ENCODE measurements around the gene ADD1. TPM values are rescaled to one million over a fixed set of nuclear protein-coding genes. Genes with fewer than 3 reads are reported as not detected.

ADD1 gene
- total and polyA plus RNA-seq, 7 donors, result 124 to 224 (median 176) TPM

DNA sequence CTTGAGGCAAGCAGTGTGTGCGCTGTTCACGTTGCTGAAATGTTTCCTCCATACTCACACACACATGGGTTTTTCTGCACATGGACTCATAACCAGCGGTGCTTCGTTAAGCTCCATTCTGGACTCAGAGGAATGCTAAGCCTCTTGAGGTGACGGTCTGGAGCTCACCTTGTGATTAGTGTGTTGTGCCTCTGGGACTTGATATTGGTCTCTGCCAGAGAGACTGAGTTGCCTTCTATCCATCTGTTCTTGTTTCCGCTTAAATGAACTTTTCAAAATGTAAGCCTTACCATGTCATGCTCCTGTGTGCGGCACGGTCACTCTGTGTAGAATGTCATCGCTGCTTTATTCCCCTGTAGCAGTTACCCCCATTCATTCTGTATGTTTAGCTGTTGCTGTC, 42.5 kb downstream of the ADD1 start:
- DNase-seq (no peak), ATAC-seq (no peak)
- Histone ChIP-seq H3K4me3 (no peak overlapping the region), H3K27ac (no peak overlapping the region), H3K4me1 (peaks cover 18% of the 10 kb centered on the region), H3K27me3 (ENCODE audit: insufficient read depth in 3 of 3, low read length in 2 of 3) (no peaks in the 10 kb centered on the region), H3K9me3 (no peaks in the 10 kb centered on the region), H3K36me3 (ENCODE audit: insufficient read depth in 1 of 2, low read depth in 1 of 2) (peaks cover 8 to 54% of the 10 kb centered on the region in 2 donors)
- intact Hi-C loops (cut with DNase I), result no loop called here
- TF ChIP-seq, protein P1, sequence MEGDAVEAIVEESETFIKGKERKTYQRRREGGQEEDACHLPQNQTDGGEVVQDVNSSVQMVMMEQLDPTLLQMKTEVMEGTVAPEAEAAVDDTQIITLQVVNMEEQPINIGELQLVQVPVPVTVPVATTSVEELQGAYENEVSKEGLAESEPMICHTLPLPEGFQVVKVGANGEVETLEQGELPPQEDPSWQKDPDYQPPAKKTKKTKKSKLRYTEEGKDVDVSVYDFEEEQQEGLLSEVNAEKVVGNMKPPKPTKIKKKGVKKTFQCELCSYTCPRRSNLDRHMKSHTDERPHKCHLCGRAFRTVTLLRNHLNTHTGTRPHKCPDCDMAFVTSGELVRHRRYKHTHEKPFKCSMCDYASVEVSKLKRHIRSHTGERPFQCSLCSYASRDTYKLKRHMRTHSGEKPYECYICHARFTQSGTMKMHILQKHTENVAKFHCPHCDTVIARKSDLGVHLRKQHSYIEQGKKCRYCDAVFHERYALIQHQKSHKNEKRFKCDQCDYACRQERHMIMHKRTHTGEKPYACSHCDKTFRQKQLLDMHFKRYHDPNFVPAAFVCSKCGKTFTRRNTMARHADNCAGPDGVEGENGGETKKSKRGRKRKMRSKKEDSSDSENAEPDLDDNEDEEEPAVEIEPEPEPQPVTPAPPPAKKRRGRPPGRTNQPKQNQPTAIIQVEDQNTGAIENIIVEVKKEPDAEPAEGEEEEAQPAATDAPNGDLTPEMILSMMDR (IDR thresholded peaks at IDR 0.05), result no peak
- WGBS, 3 donors, result 93 to 95% (median 94%) methylated on average over 9 of the region's 9 CpGs

DNA sequence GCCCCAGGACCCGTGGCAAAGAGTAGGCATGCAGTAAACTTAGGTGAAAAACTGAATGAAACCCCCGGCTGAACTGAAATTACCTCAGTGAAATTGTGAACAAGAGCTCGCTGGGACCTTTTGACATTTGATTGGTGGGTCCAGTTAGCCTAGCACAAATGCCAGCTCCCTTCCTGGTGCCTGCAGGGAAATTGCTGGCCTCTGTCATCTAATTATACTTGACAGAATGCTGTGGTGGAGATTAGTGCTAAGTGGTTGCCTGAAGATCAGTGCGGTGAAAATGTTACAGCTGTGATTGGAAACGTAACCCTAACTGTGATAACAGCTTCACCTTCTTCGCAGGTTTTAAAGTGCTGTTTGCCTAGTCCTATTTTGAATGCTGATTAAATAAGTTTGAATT, 43.0 kb downstream of the ADD1 start:
- Histone ChIP-seq H3K4me3 (no peak overlapping the region), H3K4me1 (peaks cover 22% of the 10 kb centered on the region), H3K27ac (no peak overlapping the region), H3K27me3 (ENCODE audit: insufficient read depth in 3 of 3, low read length in 2 of 3) (no peaks in the 10 kb centered on the region), H3K36me3 (ENCODE audit: insufficient read depth in 1 of 2, low read depth in 1 of 2) (peaks cover 8 to 54% of the 10 kb centered on the region in 2 donors), H3K9me3 (no peaks in the 10 kb centered on the region)
- intact Hi-C loops (cut with DNase I), result no loop called here
- TF ChIP-seq, protein P1 (IDR thresholded peaks at IDR 0.05), result no peak
- no peak for DNase-seq
- 58 to 72% (median 63%) methylated on average over 6 of the region's 6 CpGs for WGBS, 3 donors
- peak in 1 of 4 donors; percentile 27 for ATAC-seq

DNA sequence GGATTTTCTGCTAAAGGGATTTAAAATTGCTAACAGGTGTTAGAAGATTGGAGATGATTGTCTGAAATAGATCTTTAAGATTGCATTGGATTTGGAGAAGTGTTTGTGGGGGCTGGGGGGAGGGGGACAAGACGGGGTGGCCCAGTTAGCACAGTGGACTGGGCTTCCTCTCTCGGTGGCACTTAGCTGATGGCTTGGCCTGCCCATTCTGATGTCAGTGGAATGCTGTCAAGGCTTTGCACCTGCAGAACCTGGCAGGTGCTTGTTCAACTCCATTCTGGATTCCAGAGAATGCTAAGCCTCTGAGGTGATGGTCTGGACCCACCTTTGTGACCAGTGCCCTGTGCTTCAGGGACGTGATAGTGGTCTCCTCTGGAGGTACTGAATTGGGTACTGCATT, 43.7 kb downstream of the ADD1 start:
- Histone ChIP-seq H3K4me3 (no peak overlapping the region), H3K4me1 (peaks cover 27% of the 10 kb centered on the region), H3K27ac (no peak overlapping the region), H3K27me3 (ENCODE audit: insufficient read depth in 3 of 3, low read length in 2 of 3) (no peaks in the 10 kb centered on the region), H3K9me3 (no peaks in the 10 kb centered on the region), H3K36me3 (ENCODE audit: insufficient read depth in 1 of 2, low read depth in 1 of 2) (peaks cover 5 to 51% of the 10 kb centered on the region in 2 donors)
- TF ChIP-seq, protein P1 (IDR thresholded peaks at IDR 0.05), result no peak
- intact Hi-C loops (cut with DNase I), result no loop called here
- ATAC-seq (peak in 1 of 4 donors; percentile 14), DNase-seq (no peak)
- 51 to 60% (median 58%) methylated on average over 3 of the region's 3 CpGs for WGBS, 3 donors

DNA sequence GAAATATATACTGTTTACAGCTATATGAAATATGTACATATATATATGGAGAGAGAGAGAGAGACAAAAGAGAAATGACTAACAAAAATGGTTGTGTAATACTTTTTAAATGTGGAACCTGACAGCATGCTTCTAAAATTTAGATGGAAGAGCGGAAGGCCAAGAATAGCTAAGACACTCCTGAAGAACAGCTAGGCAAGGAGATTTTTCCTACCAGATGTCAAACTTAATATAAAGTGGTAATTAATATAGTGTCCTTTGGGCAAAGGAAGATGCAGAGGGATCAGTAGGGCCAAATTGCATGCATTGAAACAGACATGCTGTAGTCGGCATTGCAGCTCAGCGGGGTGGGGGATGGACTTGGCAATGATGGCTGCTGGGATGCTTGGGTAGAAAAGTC, 45.2 kb downstream of the ADD1 start:
- 53 to 80% (median 60%) methylated on average over 3 of the region's 3 CpGs for WGBS, 3 donors

More for the DNA sequence above, 45.2 kb downstream of the ADD1 start:
- Histone ChIP-seq H3K36me3 (ENCODE audit: insufficient read depth in 1 of 2, low read depth in 1 of 2) (peaks cover 5 to 39% of the 10 kb centered on the region in 2 donors), H3K27ac (peak overlapping the region; percentile 74), H3K27me3 (ENCODE audit: insufficient read depth in 3 of 3, low read length in 2 of 3) (no peaks in the 10 kb centered on the region), H3K4me1 (peaks cover 34% of the 10 kb centered on the region), H3K4me3 (no peak overlapping the region), H3K9me3 (no peaks in the 10 kb centered on the region)
- TF ChIP-seq, protein P1 (IDR thresholded peaks at IDR 0.05), result no peak
- ATAC-seq, result peak; percentile 70 to 87 (median 80)
- no peak for DNase-seq
- intact Hi-C loops (cut with DNase I), result no loop called here
